GM19372 (cell line): Measurements from ENCODE around the gene SULF2.

ENCODE experiments used
- ATAC-seq: cut with Tn5 transposase; IDR thresholded peaks from one replicate; pipeline ENCODE4 v1.9.1; 2021; ENCODE audit warnings: mild to moderate bottlenecking, low read depth, moderate library complexity; ENCODE audit not compliant: unreplicated experiment

Gene SULF2

DNA sequence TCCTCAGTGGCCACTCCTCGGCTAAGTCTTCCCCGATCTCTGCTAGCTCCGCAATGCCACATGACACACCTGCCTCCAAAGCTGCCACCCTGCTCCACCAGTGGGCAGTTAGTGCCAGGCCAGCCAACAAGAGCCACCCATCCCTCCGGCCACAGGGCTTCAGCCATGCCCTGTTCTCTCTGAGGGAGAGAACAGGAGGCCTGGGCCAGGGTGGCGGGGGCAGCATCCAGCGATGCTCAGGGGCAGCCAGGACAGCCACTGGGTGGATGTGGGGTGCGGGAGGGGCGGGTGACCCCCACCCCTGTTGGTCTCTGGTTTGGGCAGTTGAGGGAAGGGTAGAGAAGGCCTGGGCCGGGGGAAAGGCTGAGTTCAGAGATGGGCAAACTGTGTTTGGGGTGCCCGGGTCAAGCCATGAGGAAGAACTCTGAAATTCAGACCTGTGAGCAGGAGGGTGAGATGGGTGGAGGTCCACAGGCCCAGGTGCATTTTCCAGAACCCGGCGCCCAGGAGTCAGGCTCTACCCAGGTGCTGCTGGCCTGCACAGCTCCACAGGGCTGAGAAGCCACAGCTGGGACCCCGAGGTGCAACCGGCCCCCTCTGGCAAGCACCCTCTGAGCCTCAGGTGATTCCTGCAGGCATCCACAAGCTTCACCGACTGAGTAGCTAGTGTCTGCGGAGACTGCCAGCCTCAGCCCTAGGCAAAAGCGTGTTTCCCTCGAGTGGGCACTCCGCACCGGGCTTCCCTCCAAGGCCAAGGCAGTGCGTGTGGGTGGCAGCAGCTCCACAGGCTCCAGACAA, 91.1 kb downstream of the SULF2 start:
- no peak for ATAC-seq

DNA sequence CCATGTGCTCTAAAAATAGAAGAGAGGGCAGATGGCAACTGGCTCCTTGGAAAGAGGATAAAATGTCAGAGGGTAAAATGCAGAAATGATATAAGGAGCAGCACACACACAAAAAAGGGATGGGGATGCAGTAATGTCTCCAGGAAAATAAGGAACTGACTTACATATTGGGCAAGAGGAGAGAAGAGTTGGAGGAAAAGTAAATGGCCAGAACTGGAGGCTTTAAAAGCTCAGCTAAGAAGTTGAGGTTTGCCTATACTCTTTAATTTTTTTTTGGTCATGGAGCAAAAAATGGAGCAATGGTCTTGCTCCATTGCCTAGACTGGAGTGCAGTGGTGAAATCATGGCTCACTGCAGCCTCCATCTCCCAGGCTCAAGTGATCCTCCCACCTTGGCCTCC, 93.7 kb downstream of the SULF2 start:
- no peak for ATAC-seq

DNA sequence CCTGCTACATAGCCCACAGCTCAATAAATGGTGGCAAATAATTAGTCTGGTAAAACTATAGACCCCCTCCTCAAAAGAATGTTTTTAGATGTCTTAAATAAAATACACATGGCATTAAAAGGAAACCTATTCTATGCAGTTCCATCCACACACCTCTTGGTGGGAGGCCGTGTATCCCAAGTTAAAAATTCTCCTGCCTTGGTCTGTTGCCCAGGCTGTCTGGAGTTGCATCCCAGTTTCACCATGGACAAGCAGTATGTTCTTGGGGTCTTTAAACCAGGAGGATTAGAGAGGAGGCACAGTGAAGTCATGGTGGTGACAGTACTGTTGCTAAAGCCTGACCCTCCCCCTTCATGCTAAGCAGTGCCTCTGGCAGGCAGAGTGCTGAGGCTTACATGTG, 95.5 kb downstream of the SULF2 start:
- no peak for ATAC-seq

DNA sequence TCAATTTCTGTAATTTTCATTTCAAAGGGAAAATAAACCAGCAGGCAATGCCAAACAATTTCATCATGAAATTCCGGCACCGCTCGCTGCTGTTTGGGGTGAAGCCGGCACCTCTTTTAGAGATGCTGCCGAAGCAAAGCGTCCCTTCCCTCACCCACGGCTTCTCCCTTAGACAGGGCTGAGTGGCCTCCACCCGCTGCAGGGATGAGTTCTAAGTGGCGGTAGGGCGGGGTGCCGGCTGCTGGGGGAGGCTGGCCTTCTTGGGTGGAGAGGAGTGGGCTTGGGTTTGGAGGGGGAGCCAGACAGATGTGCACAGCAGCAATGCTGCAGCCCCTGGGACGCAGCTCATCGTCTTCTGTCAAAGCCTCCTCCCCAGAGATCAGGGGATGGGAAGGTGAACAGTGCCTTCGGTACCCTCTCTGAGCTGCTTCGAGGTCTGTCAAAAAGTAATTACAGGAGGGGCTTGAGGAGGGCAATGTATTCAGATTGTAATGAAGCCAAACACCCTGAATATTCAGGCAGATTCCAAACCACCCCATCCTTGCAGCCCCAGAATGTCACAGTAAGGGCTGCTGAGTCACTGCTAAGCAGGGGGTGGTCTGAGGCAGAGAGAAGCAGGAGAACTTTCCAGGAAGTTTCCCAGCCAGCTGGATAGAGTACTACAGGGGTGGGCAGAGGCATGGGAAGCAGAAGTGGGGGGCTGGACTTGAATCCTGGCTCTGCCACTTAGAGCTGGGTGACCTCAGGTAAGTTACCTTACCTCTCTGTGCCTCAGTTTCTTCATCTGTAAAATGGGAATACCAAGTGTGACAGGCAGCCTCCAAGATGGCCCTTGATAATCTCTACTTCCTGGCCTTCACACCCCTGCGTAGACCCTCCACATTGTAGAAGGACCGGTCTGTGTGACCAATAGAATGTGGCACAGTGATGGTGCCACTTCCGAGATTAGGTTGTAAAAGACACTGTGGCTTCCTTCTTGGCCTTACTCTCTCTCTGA, 96.6 kb downstream of the SULF2 start:
- no peak for ATAC-seq

DNA sequence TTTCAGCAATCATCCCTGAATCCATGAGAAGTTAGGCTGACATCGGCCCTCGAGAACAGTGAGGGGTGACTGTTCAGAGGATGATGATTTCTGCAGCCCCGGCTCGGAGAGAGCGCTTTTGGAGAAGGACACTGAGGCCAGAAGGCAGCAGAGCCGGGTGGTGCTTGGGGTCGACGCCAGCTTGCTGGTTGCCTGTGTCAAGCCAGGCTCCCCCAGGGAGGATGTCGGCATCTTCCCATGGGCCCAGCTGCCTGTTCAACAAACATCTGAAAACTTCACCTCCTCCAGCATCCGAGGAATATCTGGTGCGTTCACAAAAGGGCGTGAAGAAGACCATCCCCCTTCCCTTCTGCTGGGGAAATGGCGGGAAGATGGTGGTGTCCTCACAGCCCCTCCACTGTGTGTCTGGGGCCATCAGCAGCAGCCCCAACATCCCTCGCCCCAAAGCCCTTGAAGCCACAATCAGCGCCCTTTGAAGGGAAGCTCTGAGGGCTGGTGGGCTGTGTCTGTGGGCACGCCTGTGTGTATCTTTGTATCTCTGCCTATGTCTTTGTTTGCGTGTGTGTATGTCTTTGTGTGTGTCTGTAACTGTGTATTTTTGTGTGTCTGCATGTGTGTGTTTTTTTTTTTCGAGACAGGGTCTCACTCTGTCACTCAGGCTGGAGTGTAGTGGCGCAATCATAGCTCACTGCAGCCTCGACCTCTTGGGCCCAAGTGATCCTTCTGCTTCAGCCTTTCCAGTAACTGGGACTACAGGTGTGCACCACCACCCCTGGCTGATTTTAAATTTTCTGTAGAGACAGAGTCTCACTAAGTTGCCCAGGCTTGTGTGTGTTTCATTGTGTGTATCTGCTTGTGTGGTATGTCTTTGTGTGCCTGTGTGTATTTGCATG, 97.9 kb downstream of the SULF2 start:
- no peak for ATAC-seq

DNA sequence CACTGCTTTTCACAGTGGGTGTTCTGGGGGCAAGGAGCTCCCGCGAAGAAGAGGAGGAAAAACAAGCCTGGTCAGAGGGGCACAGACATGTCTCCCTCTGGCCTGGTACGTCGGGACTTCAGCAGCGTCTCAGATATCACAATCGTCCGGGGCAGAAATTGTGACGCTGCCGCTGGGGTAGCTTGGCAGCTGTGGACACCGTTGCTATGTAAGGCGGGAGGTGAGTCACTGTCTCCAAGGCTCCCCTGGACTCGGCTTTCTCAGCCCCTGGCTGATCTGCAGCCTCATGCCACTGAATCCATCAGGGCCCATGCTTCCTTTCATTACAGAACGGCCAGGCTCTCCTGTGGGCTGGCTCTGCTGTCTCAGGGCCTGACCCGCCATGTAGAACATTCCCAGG, 98.7 kb downstream of the SULF2 start:
- no peak for ATAC-seq

DNA sequence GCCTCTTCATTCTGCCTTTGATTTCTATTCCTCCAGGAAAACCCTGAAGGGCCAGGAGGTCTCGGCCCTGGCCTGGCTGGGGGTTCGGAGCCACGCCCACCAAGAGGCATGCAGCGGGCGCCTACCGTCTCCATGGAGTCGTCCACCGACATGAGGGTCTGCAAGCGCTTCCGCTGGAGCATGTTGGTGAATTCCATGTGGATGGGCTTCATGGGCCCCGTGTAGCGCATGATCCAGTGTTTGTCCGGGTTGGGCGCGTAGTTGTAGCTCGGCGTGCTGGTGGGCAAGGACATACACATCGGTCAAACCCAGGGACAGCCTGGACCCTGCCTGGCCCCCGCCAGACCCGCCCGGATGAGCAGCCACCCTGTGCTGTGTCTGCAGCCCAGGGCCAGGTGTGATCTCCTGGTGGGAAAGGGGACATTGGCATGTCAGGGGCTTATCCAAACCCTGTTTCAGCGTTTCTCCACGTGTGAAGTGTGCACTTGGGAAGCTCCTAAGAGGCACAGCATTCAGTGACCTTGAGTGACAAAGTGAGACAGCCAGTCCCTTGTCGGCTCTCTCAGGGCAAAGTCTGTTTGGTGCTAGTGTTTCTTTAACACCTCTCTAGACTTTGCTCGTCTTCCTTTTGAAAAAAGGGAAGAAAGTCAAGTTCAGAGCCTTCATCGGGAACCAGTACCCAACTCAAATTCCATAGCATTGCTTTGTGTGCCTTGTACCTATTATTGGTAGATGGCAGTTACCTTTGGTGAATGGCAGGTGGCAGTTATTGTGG, 100.8 kb downstream of the SULF2 start:
- ATAC-seq: no peak

DNA sequence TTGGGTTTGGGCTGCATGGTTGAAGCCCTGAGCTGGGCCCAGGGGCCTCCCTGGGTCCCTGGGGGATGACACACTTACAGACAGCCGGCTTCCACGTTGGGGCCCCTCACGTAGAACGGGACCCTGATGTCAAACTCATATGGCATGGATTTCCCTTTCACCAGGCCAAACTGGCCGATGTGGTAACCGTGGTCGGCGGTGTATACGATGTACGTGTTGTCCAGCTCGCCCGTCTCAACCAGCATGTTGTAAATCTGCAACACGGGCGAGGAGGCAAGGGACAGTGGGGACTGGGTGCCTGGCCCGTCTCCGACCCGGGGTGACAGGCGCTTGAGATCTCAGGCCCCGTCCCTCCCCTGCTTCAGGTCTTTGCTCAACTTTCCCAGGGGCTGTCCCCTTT, 102.4 kb downstream of the SULF2 start:
- no peak for ATAC-seq

DNA sequence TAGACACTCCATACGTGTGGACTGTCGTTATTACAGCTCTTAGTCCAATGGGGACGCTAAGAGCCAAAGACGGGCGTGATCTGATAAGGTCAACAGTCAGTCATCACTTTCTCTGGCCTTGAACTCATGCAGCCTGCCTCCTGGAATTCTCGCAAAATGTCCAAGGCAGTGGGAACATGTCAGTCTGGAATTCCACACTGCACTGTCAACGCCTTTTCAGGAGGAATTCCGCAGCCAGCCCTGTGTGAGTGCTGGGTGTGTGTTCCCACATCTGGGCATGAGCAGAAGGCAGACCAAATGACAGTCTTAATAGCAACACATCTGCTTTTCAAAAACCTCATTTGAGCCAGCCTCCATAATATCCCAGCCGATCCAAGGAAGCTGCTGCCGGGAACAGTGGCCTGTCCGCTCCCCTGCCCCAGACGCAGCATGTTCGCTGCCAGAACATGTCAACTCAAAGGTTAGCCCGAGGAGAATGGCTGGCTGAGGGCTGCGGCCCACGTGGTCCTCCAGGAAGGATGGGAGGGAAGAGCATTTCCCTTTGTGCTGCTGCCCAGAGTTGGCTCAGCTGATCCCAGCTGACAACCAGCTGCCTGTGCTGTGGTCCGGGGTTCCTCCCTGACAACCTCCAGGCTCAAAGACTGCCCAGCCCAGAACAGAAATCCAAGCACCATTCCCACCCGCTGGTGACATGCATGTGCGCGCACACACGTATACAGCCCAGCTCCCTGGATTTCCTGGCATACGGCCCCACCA, 103.1 kb downstream of the SULF2 start:
- no peak for ATAC-seq

DNA sequence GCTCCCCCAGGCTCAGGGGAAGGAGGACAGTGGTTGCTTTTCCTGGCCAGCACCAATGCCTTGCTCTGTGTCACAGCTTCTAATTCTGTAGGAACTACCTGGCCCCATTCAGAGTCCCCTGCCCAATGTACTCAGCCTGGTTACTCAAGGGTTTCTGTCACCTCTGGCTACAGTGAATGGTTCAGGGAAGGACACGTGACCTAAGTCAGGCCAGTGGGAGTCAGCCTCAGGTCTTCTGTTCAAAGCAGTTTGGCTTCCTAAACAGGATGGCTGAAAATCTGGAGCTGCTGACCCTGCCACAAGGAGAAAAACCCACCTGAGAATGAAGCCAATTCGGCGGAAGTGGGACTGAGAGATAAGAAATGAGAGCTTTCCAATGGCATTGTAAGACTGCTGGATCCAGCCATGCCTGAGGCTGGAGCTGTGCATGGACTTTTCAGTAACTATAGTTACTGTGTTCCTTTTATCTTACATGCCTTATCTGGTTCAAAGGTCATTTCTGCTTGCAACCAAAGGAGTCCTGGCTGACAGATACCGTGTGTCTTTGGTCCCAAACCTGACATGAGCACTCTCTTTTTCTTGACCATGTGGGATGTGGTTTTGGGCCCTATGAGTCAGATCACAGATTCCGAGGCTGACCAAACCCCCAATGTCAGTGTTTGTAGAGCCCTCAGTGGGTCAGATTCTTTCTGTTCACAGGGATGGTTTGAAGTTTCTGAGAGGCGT, 104.3 kb downstream of the SULF2 start:
- ATAC-seq: no peak

DNA sequence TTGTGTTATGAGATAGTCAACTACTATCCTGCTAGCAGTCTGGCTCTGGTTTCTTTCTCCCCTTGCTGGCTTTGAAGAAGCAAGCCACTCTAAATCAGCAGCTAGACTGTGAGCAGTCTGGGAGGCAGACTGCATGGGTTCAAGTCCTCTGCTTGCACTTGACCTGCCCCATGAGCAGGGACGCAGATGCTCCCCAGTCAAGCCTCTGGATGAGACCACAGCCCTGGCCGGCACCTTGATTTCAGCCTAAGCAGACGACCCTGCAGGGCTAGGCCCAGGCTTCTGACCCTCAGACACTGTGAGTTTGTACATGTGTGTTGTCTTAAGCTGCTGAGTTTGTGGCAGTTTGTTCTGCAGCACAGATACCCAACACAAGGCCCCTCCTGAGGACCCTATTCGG, 105.8 kb downstream of the SULF2 start:
- ATAC-seq: no peak

DNA sequence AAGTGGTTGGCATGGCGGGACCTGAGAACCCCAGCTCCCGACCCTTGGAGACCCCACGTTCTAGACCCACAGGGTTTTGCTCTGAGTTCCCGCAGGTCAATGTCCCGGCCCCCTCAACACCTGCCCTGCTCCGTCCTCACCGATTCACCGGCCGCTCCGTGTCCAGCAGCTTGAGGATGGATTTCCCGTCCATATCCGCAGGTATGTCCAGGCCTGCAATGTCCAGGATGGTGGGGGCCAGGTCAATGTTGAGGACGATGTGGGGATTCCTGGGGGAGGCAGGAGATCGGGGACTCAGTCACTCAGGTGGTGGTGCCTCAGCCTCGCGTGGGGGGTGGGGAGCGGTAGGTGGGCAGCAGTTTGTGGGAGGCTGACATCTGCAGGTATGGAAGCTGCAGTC, 106.7 kb downstream of the SULF2 start:
- no peak for ATAC-seq

DNA sequence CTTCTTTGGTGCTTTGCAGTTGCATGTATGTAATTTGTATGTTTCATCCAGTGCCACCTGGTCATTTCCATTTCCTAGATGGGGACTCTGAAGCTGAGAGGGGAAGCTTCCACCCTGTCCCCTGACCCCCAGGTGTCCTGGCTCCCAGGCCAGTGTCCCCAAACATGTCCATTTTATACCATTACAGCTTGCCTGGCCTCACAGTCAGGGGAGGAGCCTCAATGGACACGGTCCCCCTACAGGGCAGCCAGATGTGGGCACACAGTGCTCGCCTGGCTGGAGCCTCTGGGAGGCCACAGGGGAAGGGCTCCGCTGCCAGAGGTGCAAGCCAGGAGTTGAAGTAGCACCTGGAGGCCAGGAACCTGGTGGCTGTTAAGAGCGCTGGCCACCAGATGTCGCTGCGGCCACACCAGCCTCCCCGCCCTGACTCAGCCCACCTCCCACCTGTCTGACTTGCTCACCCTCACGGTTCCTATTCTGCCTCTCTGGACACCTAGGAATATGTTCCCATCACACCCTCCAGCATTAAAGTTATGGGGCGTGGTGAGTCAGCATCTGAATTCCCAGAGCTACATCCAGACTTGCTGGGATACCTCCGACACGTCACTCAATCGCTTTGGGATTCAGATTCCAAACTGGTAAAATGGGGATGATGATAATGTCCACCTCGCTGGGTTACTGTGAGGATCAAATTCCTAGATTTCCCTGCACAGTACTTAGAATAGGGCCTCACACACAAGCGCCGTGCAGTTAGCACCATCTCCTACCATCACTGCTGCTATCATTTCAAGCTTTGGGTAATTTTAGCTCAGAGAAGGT, 107.4 kb downstream of the SULF2 start:
- ATAC-seq: no peak

DNA sequence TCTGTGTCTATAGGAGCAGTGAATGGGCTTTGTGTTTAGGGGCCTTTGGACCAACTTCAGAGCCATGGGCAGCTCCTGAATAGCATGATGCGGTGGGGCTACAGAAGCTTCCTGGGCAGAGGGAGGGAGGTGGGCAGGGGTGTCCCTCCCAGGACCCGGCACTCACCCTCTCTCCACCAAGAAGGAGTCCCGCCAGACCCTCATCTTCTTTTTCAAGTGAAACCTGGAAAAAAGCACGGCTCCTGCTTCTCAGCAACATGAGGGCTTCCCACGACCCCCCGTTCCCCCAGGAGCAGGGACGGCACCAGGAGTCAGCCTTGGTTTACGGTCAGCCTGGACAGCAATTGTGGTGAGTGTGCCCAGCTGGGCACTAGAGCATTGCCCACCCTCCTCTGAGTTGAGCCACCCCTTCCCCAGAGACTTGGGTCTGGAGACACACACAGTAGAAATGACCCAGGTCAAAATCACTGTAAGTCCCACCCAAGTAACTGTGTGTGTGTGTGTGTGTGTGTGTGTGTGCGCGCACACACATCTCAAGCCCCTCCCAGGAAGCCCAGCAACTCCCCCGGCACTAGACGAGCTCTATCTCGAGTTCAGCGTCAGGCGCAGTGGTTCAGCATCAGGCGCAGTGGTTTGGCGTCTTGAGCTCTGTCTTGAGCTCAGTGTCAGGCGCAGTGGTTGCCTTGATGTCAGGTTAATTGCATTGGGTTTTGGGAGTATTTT, 108.2 kb downstream of the SULF2 start:
- no peak for ATAC-seq

DNA sequence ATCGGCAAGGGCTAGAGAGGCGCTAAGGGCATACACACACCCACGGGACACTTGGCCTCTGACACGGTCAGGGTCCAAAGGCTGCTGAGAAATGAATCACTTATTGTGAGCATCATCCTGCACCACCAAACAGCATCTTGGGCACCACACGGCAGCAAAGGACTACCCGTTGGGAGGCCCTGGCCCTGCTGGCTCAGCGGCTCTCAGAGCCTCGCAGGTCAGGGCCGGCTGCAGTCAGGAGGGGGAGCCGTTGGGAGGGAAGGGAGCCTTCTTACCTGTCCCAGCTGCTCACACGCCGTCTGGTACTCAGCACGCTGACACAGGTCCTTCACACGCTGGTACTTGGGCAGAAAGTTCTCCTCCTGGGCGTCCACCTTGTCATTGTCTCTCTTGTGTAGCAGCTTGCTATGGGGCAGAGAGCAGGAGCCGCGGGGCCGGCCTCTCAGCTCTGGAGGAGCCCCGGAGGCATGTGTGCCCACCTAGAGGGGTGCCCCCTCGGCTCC, 109.0 kb downstream of the SULF2 start:
- no peak for ATAC-seq

DNA sequence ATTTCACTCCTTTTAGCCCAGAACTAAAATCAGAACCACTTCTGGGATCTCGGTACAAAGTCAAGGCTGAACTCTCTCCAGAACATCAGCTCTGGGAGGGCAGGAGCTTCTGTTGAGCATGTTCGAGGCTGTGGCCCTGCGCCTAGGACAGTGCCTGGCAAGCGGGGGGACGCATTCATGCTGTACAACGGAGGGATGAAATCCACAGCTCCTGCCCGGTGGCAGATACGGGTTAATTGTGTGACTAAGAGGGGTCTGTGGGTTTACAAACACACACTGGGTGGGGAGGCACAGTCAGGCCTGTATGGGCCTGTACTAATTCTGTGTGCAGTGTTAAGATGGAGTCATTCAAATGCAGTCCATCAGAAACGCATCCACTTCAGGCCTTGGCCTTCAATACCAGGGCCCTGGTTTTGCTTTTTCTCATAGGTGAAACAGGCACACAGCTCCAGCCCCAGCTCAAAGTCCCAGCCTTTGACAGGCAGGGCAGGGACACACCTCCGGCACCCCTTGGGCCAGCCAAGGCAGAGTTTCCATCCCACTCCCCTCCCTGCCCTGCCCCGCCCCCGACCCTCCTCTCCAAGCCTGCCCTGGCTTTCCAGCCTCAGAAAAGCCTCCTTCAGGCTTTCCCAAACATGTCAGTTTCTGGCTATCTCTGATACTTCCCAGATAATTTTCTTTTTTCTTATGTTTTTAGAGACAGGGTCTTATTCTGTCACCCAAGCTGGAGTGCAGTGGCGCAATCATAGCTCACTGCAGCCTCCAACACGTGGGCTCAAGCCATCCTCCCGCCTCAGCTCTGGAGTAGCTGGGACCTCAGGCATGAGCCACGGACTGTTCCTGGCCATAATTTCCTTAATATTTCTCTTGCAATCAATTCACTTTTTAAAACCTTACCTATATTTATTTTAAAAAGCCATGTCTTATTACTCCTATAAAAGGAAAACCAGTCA, 109.8 kb downstream of the SULF2 start:
- no peak for ATAC-seq
